ENCODE measurements around the gene F2RL3. TPM values are rescaled to one million over a fixed set of nuclear protein-coding genes. Genes with fewer than 3 reads are reported as not detected.
"Not testable (repeated sequence)": the region's sequence is repeated elsewhere in the genome, so short reads cannot be mapped to it uniquely, and the experiment has no call there.

The F2RL3 gene
- total RNA-seq, 1 experiment from 2014 or later = not detected

GRCh38 chr19:16874978-16875299, 13.9 kb upstream of the F2RL3 start:
- not testable (repeated sequence) for DNase-seq (ENCODE audit: low spot score)

- no peak for DNase-seq (ENCODE audit: low spot score)
Measured at GRCh38 chr19:16875584-16876555, 12.9 kb upstream of the F2RL3 start.

- peak; percentile 90 for DNase-seq (ENCODE audit: low spot score)
Measured at GRCh38 chr19:16876904-16877361, 11.9 kb upstream of the F2RL3 start.

DNA sequence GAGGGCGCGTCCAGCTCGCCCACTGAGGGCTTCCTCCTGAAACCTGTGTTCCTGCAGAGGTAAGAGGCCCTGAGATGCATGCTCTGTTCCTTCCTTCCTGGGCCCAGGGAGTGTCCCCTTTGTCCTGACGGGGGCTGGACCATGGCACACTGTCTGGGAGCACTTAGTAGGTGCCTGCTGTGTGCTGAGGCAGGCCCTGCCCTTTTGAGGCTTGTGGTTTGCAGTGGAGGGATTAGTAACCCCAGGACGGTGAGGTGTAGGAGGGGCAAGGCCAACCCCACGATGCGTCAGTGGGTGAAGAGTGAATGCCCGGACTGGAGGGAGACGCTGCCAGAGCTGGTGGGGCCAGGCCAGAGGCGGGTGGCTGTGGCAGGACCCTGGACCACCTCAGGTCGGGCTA, 11.2 kb upstream of the F2RL3 start:
- peak; percentile 32 for DNase-seq (ENCODE audit: low spot score)

GRCh38 chr19:16878181-16878965, 10.4 kb upstream of the F2RL3 start:
- no peak for DNase-seq (ENCODE audit: low spot score)

GRCh38 chr19:16880884-16881554, 7.8 kb upstream of the F2RL3 start:
- no peak for DNase-seq (ENCODE audit: low spot score)

- no peak for DNase-seq (ENCODE audit: low spot score)
Measured at GRCh38 chr19:16882146-16882545, 6.7 kb upstream of the F2RL3 start.

- DNase-seq (ENCODE audit: low spot score) = no peak
Measured at GRCh38 chr19:16883522-16883921, 5.3 kb upstream of the F2RL3 start.

DNA sequence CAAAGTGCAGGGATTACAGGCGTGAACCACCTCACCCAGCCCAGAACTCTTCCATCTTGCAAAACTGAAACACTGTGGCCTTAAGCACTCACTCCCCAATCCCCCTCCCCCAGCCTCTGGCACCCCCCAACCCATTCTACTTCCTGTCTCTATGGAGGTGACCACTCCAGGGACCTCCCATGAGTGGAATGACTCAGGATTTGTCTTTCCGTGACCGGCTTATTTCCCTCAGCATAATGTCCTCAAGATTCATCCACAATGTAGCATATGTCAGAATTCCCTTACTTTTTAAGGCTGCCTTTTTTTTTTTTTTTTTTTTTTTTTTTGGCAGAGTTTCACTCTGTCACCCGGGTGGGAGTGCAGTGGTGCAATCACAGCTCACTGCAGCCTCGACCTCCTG, 3.6 kb upstream of the F2RL3 start:
- no peak for DNase-seq (ENCODE audit: low spot score)

- no peak for DNase-seq (ENCODE audit: low spot score)
Measured at GRCh38 chr19:16886305-16886880, 2.4 kb upstream of the F2RL3 start.

GRCh38 chr19:16887353-16888265, 1.2 kb upstream of the F2RL3 start:
- DNase-seq (ENCODE audit: low spot score) = no peak

GRCh38 chr19:16889366-16889882, 625 bp downstream of the F2RL3 start:
- DNase-seq (ENCODE audit: low spot score) = no peak

DNA sequence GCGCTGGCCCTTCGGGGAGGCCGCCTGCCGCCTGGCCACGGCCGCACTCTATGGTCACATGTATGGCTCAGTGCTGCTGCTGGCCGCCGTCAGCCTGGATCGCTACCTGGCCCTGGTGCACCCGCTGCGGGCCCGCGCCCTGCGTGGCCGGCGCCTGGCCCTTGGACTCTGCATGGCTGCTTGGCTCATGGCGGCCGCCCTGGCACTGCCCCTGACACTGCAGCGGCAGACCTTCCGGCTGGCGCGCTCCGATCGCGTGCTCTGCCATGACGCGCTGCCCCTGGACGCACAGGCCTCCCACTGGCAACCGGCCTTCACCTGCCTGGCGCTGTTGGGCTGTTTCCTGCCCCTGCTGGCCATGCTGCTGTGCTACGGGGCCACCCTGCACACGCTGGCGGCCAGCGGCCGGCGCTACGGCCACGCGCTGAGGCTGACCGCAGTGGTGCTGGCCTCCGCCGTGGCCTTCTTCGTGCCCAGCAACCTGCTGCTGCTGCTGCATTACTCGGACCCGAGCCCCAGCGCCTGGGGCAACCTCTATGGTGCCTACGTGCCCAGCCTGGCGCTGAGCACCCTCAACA, 1.2 kb downstream of the F2RL3 start:
- no peak for DNase-seq (ENCODE audit: low spot score)

DNA sequence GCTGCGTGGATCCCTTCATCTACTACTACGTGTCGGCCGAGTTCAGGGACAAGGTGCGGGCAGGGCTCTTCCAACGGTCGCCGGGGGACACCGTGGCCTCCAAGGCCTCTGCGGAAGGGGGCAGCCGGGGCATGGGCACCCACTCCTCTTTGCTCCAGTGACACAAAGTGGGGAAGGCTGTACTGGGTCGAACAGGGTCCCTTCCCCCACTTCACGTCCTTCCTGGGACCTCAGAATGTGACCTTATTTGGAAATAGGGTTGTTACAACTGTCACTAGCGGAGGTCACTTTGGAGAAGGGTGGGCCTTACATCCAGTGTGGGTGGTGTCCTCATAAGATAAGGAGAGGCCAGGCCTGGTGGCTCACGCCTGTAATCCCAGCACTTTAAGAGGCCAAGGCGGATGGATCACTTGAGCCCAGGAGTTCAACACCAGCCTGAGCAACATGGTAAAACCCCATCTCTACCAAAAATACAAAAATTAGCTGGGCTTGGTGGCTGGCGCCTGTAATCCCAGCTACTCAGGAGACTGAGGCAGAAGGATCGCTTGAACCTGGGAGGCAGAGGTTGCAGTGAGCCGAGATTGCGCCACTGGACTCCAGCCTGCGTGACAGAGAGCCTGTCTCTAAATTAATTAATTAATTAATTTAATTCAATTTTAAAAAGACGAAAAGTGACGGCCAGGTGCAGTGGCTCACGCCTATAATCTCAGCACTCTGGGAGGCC, 1.8 kb downstream of the F2RL3 start:
- no peak for DNase-seq (ENCODE audit: low spot score)

DNA sequence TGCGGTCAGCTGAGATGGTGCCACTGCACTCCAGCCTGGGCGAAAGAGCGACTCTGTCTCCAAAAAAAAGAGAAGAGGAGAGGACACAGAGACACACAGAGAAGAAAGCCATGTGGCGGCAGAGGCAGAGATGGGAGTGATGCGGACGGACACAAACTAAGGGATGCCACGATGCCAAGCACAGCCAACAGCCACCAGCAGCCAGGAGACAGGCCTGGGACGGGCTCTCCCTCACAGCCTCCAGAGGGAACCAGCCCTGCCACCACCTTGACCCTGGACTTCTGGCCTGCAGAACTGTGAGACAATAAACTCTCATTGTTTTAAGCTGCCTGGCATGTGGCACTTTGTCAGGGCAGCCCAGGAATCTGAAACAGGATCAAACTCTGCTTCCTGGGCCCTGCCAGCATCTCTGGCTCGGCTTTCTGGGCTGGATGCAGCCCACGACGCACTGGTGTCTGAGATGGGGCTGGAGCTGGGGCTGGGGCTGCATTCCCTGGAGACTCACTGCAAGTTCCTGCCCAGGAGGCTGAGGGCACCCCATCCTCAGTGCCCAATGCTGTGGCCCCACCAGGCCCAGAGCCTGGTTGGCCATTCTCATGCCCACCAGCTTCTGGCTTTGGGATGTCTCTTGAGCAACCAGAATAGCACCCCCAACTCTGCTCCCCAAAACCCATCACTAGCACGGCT, 3.0 kb downstream of the F2RL3 start:
- DNase-seq (ENCODE audit: low spot score) = no peak

GRCh38 chr19:16892436-16892835, 3.6 kb downstream of the F2RL3 start:
- DNase-seq (ENCODE audit: low spot score) = no peak

DNA sequence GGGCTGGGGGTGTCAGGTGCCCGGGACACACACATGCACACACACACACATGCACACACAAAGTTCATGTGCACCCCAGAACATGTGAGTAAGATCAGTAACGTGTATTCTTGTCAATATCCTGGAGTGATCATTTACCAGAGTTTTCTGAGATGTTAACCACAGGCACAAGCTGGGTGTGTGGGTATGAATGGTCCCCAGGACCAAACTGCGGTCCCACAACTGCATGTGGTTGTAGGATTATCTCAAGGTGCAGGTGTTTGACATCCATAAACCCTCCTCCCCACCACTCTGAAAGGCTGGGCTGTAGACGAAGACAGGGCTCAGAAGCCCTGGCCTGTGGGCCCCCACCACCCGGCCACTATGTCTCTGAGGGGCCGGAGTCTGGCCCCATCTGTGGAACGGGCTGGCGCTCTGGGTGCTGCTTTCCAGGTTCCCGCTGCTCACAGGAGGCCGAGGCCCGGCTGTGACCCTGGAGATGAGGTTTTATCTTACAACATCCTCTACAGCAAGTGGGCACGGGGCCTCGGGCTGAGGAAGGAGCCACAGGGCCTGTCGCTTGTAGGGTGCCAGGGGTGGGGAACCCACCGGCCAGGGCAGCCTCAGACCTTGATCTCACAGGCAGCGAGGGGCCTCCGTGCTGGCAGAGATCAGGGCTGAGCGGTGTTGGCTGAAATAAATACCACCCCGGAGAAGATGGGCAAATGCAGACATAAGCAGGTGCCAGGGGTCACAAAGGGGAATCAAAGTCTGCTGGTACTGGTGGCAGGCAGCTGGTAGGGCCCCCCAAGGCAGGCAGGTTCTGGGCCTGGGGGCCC, 4.3 kb downstream of the F2RL3 start:
- DNase-seq (ENCODE audit: low spot score) = no peak

GRCh38 chr19:16893686-16893989, 4.8 kb downstream of the F2RL3 start:
- DNase-seq (ENCODE audit: low spot score) = no peak

All from A172 (cell line).